Upper lobe of left lung (tissue), 6 donors: ENCODE measurements around the gene EPS15. TPM values are rescaled to one million over a fixed set of nuclear protein-coding genes. Genes with fewer than 3 reads are reported as not detected.

Experiments
- ATAC-seq, 2 donors: fragments of 200-7000 bp; cut with Tn5 transposase; one replicate each; pipeline ENCODE4 v1.9.1; 2022; ENCODE audit warnings: mild to moderate bottlenecking in 2 of 2, moderate library complexity in 2 of 2; ENCODE audit not compliant: low FRiP score in 2 of 2
- DNase-seq, 2 donors: peaks; one replicate each; pipeline ENCODE4 v3.0.0-alpha.2; 2019 to 2020
- H3K27ac ChIP-seq, 4 donors: fragments of 200-600 bp; sonication (generic); one replicate each; pipeline ENCODE4 v1.5.1; 2016 to 2019
- H3K27me3 ChIP-seq, 4 donors: fragments of 200-600 bp; sonication (generic); one replicate each; pipeline ENCODE4 v1.5.1; 2017 to 2019
- H3K36me3 ChIP-seq, 4 donors: fragments of 200-600 bp; sonication (generic); one replicate each; pipeline ENCODE4 v1.5.1; 2016 to 2019
- H3K4me1 ChIP-seq, 4 donors: fragments of 200-600 bp; sonication (generic); one replicate each; pipeline ENCODE4 v1.5.1; 2018 to 2019
- H3K4me3 ChIP-seq, 4 donors: fragments of 200-600 bp; sonication (generic); one replicate each; pipeline ENCODE4 v1.5.1; 2017 to 2019; ENCODE audit warnings: mild to moderate bottlenecking in 2 of 4, moderate library complexity in 1 of 4
- H3K9me3 ChIP-seq, 4 donors: fragments of 200-600 bp; sonication (generic); one replicate each; pipeline ENCODE4 v1.5.1; 2018 to 2019
- EP300 ChIP-seq, 4 donors: sonication (generic); formaldehyde crosslinking; IDR thresholded peaks; one replicate each; pipeline ENCODE4 v1.5.1; 2017; ENCODE audit warnings: antibody characterized with exemption in 4 of 4, control low read depth in 2 of 4
- POLR2A ChIP-seq, 4 donors: fragments of 450-650 bp; IDR thresholded peaks; one replicate each; pipeline ENCODE4 v1.5.1; 2016 to 2017; ENCODE audit warnings: antibody characterized with exemption in 4 of 4, mild to moderate bottlenecking in 2 of 4
- POLR2AphosphoS5 ChIP-seq, 2 donors: sonication (generic); formaldehyde crosslinking; IDR thresholded peaks; one replicate each; pipeline ENCODE4 v1.5.1; 2017; ENCODE audit warnings: antibody characterized with exemption in 2 of 2
- WGBS, 2 donors: methylation state at CpG; one replicate each; pipeline ENCODE4 v1.1.5; 2017 to 2018; 5-methylcytosine and 5-hydroxymethylcytosine counted together
- total RNA-seq, 6 donors: library from RNA; depleted of rRNA in 4 of 6; stranded (reverse); fragments of >200 nt in 4 of 6; gene quantifications; one replicate each; pipeline versions ENCODE4 v1.1.0 to v1.2.1, GENCODE V29; 2016 to 2021
- TF ChIP-seq, protein P1 (sequence below), 6 experiments: fragments of 450-650 bp in 4 of 6; fragments of 200-600 bp in 2 of 6; sonication (generic) in 2 of 6; IDR thresholded peaks; one replicate each; pipeline ENCODE4 v1.5.1; 2016 to 2019; ENCODE audit warnings: antibody characterized with exemption in 6 of 6
- donor health status: DM: no; HTN: no; CAD: no; lungs with moderate emphysema.
- donor health status: DM: no; HTN: yes; CAD: no; lungs with severe emphysema.

The EPS15 gene
- total RNA-seq, 6 donors from 2014 or later, result 50.4 to 181 (median 73.3) TPM

DNA sequence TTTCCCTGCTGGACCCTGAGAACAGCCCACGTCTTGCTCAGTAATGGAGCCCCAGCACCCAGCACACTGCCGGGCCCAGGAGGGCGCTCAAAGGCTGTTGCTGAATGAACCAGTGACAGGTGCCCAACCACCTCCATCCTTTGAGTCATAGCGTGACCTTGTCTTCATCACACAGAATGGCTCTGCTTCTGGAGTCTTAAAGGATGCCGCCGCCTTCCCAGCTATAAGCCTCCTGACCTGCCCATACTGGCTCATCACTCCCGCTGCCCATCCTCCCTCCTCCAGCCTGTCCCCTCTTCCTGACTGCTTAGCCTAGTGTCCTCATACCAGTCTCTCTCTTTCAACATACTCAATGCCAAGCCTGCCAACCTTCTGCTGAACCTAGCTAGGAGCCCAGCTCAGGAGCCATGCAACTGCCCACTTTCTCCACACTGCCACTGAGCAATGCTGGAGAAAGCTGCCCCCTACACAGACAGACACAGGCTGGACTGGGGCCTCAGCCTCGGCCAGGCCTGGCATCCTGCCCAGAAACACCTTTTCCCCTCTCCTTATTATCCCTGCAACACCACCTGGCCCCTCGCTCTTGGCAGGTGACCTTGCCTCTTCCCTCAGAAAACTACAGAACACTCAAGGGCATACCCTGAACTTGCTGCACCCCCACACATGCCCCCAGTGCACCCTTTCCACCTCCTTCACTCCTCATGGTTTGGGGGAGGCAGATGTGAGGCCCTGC, 202.8 kb downstream of the EPS15 start:
- ATAC-seq, result no peak
- 83 to 85% methylated on average over 9 of the region's 9 CpGs for WGBS, 2 donors
- TF ChIP-seq, protein P1, sequence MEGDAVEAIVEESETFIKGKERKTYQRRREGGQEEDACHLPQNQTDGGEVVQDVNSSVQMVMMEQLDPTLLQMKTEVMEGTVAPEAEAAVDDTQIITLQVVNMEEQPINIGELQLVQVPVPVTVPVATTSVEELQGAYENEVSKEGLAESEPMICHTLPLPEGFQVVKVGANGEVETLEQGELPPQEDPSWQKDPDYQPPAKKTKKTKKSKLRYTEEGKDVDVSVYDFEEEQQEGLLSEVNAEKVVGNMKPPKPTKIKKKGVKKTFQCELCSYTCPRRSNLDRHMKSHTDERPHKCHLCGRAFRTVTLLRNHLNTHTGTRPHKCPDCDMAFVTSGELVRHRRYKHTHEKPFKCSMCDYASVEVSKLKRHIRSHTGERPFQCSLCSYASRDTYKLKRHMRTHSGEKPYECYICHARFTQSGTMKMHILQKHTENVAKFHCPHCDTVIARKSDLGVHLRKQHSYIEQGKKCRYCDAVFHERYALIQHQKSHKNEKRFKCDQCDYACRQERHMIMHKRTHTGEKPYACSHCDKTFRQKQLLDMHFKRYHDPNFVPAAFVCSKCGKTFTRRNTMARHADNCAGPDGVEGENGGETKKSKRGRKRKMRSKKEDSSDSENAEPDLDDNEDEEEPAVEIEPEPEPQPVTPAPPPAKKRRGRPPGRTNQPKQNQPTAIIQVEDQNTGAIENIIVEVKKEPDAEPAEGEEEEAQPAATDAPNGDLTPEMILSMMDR (IDR thresholded peaks at IDR 0.05), result no peak
- TF ChIP-seq POLR2A (IDR thresholded peaks at IDR 0.05), result no peak
- H3K27ac ChIP-seq, result peak overlapping the region in 2 of 4 donors; percentile 74 to 81
- no peaks in the 10 kb centered on the region for H3K27me3 ChIP-seq
- no peak overlapping the region for H3K4me3 ChIP-seq
- H3K4me1 ChIP-seq, result peaks cover 10 to 45% (median 19%) of the 10 kb centered on the region in 4 donors
- DNase-seq, result no peak
- H3K9me3 ChIP-seq, result no peaks in the 10 kb centered on the region
- H3K36me3 ChIP-seq, result no peaks in the 10 kb centered on the region

DNA sequence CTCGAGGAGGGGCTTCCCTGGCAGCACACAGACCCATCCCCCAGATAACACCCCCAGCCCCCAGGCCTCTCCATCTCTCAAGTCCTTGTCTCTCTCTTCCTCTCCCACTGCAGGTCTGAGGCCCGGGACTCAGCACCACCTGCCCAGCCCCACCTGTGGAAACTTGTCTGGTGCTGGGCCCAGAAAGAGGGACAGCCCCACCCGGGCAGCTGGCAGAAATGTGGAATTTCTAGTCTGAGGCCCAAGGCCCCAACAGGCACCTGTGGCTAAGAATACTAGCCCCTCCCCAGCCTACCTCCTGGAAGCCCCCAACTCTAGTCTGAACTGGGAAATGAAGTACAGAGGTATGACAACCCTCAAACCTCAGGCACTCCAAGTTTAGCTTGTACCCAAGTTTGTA, 204.1 kb downstream of the EPS15 start:
- peak in 1 of 2 donors; percentile 72 for DNase-seq
- Histone ChIP-seq H3K27me3 (no peaks in the 10 kb centered on the region), H3K27ac (peak overlapping the region in 3 of 4 donors; percentile 66 to 81 (median 74)), H3K9me3 (no peaks in the 10 kb centered on the region), H3K36me3 (no peaks in the 10 kb centered on the region), H3K4me3 (no peak overlapping the region), H3K4me1 (peaks cover 10 to 45% (median 21%) of the 10 kb centered on the region in 4 donors)
- peak in 1 of 2 donors; percentile 28 for ATAC-seq
- 52 to 74% methylated on average over 3 of the region's 3 CpGs for WGBS, 2 donors
- TF ChIP-seq POLR2AphosphoS5 (IDR thresholded peaks at IDR 0.05) (no peak), EP300 (IDR thresholded peaks at IDR 0.05) (no peak), POLR2A (IDR thresholded peaks at IDR 0.05) (no peak)
- TF ChIP-seq, protein P1 (IDR thresholded peaks at IDR 0.05), result no peak

DNA sequence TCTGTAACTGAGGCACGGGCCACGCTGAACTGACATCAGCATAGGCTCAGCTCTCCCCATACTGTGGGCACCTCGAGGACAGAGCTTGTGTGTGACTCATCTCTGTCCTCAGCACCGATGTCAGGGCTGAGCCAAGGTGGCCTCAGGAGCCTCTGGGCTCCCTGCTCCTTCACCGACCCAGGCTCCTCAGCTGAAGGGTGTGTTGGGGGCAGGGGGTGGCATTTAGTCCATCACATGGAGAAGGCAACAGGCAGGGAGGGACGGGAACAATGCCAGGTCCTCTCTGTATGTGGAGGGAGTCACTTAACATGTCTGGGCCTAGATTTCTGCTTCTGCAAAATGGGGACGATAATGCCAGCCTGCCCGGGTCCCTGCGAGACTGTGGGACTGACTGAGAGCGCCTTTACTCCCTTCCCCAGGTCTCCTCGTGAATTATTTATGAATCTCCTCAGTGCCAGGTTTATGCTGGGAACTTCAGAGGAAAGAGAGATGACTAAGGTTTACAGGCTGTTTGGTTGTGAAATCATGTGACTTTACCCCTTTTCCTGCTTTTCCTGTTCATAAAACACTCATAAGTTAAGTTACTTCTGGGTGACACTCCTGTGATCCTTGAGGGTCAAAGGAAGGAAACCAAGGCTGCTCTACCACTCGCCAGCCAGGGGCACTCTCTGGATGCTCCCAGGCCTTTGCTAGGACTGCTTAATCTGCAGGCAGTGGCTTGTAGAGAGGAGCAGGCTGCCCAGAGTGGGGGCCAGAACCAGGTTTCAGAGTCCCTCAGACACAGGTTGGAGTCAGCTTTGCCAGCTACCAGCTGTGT, 204.9 kb downstream of the EPS15 start:
- Histone ChIP-seq H3K4me3 (no peak overlapping the region), H3K4me1 (peaks cover 10 to 45% (median 21%) of the 10 kb centered on the region in 4 donors), H3K36me3 (no peaks in the 10 kb centered on the region), H3K9me3 (no peaks in the 10 kb centered on the region), H3K27ac (peak overlapping the region; percentile 51 to 81 (median 70)), H3K27me3 (no peaks in the 10 kb centered on the region)
- WGBS, 2 donors, result 47 to 60% methylated on average over 11 to 12 of the region's 12 CpGs
- TF ChIP-seq EP300 (IDR thresholded peaks at IDR 0.05) (peak in 2 of 4 donors; percentile 25 to 82), POLR2AphosphoS5 (IDR thresholded peaks at IDR 0.05) (peak; percentile 5 to 50), POLR2A (IDR thresholded peaks at IDR 0.05) (peak in 1 of 4 donors; percentile 46)
- TF ChIP-seq, protein P1 (IDR thresholded peaks at IDR 0.05), result no peak
- DNase-seq (peak in 1 of 2 donors; percentile 68), ATAC-seq (peak; percentile 50 to 66)

DNA sequence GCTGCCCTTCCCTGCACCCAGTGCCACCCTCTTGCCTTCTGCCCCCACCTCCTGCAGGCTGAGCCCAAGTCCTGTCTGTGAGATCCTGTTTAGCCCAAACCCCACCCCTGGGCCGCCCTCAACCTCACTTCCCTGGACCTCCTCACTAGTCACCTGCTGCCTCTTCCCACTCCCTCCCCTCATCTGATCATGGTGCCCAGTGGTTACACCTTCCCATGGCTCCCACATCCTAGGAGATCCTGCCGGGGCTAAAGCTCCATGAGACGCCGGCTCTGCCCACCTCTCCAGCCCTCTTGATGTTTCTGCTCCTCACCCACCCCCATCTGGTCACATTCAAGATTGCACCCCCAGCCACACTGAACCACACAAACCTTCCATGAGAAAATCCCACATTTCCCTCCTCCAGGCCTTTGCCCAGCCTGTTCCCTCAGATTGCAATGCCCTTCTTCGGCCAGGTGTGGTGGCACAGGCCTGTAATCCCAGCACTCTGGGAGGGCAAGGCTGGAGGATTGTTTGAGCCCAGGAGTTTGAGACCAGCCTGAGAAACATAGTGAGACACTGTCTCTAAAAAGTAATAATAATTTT, 205.7 kb downstream of the EPS15 start:
- DNase-seq (no peak), ATAC-seq (no peak)
- H3K27me3 ChIP-seq, result no peaks in the 10 kb centered on the region
- H3K9me3 ChIP-seq, result no peaks in the 10 kb centered on the region
- WGBS, 2 donors, result 81 to 89% methylated on average over 5 of the region's 5 CpGs
- no peaks in the 10 kb centered on the region for H3K36me3 ChIP-seq
- H3K4me3 ChIP-seq, result no peak overlapping the region
- H3K27ac ChIP-seq, result peak overlapping the region; percentile 51 to 81 (median 70)
- H3K4me1 ChIP-seq, result peaks cover 10 to 45% (median 21%) of the 10 kb centered on the region in 4 donors
- no peak for TF ChIP-seq EP300 (IDR thresholded peaks at IDR 0.05)
- TF ChIP-seq, protein P1 (IDR thresholded peaks at IDR 0.05), result peak in 3 of 6 experiments; percentile 8 to 27 (median 24)
